ENCODE data around the gene CENPB. TPM values are rescaled to one million over a fixed set of nuclear protein-coding genes. Genes with fewer than 3 reads are reported as not detected.

The CENPB gene
- total RNA-seq, 6 experiments from 2014 or later = 109 to 128 (median 117) TPM

GRCh38 chr20:3749087-3749688 is 37.4 kb downstream of the CENPB start:
- Mint-ChIP-seq H3K36me3 (ENCODE audit: low read depth) (peaks cover 10% of the 10 kb centered on the region), H3K27ac (no peak overlapping the region), H3K4me3 (no peak overlapping the region), H3K27me3 (ENCODE audit: insufficient read depth) (peaks cover 6% of the 10 kb centered on the region), H3K4me1 (ENCODE audit: low read depth) (no peaks in the 10 kb centered on the region), H3K9me3 (no peaks in the 10 kb centered on the region)
- TF ChIP-seq CTCF (IDR thresholded peaks at IDR 0.05) = no peak
- no peak for DNase-seq

GRCh38 chr20:3748073-3748472 is 38.5 kb downstream of the CENPB start:
- no peak overlapping the region for H3K27ac Mint-ChIP-seq
- TF ChIP-seq CTCF (IDR thresholded peaks at IDR 0.05) = no peak
- no peak overlapping the region for H3K4me3 Mint-ChIP-seq
- DNase-seq = no peak
- no peaks in the 10 kb centered on the region for H3K4me1 Mint-ChIP-seq (ENCODE audit: low read depth)
- peaks cover 6% of the 10 kb centered on the region for H3K27me3 Mint-ChIP-seq (ENCODE audit: insufficient read depth)
- H3K36me3 Mint-ChIP-seq (ENCODE audit: low read depth) = peaks cover 10% of the 10 kb centered on the region
- no peaks in the 10 kb centered on the region for H3K9me3 Mint-ChIP-seq

- no peaks in the 10 kb centered on the region for H3K4me1 Mint-ChIP-seq (ENCODE audit: low read depth)
- no peak for TF ChIP-seq CTCF (IDR thresholded peaks at IDR 0.05)
- DNase-seq = no peak
- H3K36me3 Mint-ChIP-seq (ENCODE audit: low read depth) = peaks cover 9% of the 10 kb centered on the region
- H3K27ac Mint-ChIP-seq = no peak overlapping the region
- no peaks in the 10 kb centered on the region for H3K9me3 Mint-ChIP-seq
- H3K4me3 Mint-ChIP-seq = no peak overlapping the region
- H3K27me3 Mint-ChIP-seq (ENCODE audit: insufficient read depth) = peaks cover 6% of the 10 kb centered on the region
Observed at GRCh38 chr20:3747471-3747870, 39.1 kb downstream of the CENPB start.

GRCh38 chr20:3745686-3746173 is 40.8 kb downstream of the CENPB start:
- no peak for DNase-seq
- Mint-ChIP-seq H3K27me3 (ENCODE audit: insufficient read depth) (peaks cover 6% of the 10 kb centered on the region), H3K4me1 (ENCODE audit: low read depth) (no peaks in the 10 kb centered on the region), H3K9me3 (no peaks in the 10 kb centered on the region), H3K27ac (no peak overlapping the region), H3K36me3 (ENCODE audit: low read depth) (peaks cover 2% of the 10 kb centered on the region), H3K4me3 (no peak overlapping the region)
- TF ChIP-seq CTCF (IDR thresholded peaks at IDR 0.05) = no peak

GRCh38 chr20:3744806-3745685 is 41.5 kb downstream of the CENPB start:
- Mint-ChIP-seq H3K4me1 (ENCODE audit: low read depth) (no peaks in the 10 kb centered on the region), H3K27ac (no peak overlapping the region), H3K4me3 (no peak overlapping the region), H3K9me3 (no peaks in the 10 kb centered on the region), H3K36me3 (ENCODE audit: low read depth) (no peaks in the 10 kb centered on the region), H3K27me3 (ENCODE audit: insufficient read depth) (peaks cover 6% of the 10 kb centered on the region)
- no peak for DNase-seq
- TF ChIP-seq CTCF (IDR thresholded peaks at IDR 0.05) = no peak

Data from HFFc6 (cell line).